Middle frontal gyrus (tissue), 1 donor: ENCODE results near the gene C5orf63.
"Not testable (repeated sequence)": the region's sequence is repeated elsewhere in the genome, so short reads cannot be mapped to it uniquely, and the experiment has no call there.

Experiments used
- DNase-seq: peaks from one replicate; pipeline ENCODE4 v3.0.0-alpha.2; 2015; ENCODE audit warnings: low spot score; ENCODE audit errors: extremely low spot score

The C5orf63 gene

DNA sequence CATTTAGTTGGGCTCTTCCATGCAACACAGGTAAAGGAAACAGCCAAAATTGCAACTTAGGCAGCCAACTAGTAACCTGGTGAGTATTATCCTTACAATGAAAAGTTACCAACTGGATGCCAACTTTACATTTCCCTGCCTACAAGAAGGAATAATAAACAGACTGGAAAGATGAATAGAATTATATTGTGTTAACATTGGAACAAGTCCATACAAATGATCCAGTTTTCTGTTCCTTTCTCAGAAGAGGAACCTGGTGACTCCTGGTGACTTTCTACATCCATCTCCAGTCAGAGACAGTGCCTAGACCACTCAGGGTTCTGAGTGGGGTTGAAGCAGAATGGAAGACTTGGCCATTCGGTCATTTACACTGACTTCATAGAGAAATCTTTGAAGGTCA is 63.5 kb downstream of the C5orf63 start:
- no peak for DNase-seq

DNA sequence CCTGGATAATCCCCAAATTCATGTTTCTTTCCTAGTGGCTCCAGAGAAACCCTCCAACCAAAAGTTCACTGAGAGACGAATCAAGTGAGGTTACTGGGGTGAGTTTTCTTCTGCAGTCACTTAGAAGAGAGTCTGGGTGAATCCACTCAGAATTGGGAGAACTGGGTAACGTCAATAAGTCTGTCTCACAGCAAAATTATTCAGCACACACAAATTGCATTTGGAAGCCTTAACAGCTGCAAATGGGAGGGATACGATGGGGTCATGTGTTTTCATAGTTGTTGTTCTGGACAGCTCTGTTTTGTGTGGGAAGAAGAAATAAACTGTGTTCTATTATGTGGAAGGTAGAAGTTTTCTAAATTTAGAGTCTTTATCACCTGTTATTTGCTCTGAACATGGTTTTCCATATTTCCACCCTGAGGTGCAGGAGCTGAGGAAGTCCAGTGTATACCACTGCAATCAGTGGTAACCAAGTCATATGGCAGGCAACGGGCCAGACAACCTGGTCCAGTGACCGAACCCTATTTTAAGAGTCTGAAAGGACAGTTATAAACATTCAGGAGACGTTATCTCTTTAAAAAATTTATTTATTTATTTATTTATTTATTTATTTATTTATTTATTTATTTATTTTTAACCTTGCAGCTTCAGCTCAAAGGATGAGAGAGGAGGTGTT is 64.9 kb downstream of the C5orf63 start:
- DNase-seq, result no peak

DNA sequence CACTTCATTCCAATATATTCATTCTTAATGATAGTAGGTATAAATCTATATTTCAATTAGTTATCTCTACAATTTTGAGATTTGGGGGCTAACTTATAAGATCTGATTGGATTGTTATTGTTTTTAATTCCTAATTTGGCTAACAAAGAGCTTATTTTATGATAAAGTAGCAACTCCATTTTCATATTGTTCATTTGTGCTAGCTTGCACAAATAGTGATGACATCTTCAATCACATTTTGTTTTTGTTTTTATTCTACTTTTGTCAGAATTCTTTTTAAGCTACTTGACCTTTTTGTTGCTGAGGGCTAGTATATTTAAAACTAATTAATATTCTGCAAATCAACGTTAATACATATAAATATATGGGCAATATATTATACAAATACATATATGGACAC is 65.8 kb downstream of the C5orf63 start:
- no peak for DNase-seq

DNA sequence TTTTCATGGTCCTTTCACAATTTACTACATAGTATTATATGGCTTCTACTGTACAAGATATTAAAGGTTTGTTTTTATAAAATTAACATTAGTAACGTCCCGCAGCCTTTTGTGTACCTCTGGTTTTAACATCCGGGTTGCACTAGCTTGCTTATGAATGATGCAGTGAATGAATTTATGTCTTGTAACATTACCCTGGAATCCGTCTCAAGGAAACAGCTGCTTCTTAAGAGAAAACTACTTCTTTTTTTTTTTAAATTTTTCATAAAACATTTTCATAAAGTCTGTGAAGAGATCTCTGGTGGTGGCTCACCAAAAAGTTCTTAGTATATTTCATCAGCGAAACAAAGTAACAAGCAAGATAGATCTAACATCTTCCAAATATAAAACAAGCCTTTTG is 66.6 kb downstream of the C5orf63 start:
- no peak for DNase-seq

DNA sequence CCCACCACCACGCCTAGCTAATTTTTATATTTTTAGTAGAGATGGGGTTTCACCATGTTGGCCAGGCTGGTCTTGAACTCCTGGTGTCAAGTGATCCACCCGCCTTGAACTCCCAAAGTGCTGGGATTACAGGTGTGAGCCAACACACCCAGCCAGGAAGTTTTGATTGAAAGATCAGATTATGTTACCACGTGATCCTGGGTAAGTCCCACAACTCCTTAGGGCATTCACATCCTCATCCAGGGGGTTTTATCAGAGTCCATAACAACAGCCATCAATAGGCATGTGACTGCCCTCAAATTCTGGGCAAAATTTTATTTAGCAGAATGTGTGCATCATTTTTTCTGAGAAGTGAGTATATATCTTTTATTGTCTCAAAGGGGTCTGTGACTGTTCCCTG is 68.0 kb downstream of the C5orf63 start:
- DNase-seq, result not testable (repeated sequence)

DNA sequence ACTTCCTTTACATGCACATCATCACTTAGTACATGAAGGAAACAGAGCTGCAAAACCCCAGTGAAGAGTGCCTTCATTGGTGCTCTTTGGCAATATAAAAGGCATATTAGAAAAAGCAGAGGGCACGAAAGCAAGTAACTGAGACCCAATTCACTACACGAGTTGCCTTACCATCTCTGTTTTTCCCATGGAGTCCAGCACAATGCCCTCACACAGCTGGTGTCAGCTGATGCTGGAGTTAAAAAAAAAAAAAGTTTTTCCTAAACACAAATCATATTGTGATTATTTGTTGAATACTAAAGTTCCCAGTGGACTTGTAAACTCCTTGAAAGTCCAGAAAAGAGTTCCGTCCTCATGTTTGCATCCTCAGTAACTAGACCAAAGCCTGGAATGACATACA is 68.6 kb downstream of the C5orf63 start:
- DNase-seq, result no peak

DNA sequence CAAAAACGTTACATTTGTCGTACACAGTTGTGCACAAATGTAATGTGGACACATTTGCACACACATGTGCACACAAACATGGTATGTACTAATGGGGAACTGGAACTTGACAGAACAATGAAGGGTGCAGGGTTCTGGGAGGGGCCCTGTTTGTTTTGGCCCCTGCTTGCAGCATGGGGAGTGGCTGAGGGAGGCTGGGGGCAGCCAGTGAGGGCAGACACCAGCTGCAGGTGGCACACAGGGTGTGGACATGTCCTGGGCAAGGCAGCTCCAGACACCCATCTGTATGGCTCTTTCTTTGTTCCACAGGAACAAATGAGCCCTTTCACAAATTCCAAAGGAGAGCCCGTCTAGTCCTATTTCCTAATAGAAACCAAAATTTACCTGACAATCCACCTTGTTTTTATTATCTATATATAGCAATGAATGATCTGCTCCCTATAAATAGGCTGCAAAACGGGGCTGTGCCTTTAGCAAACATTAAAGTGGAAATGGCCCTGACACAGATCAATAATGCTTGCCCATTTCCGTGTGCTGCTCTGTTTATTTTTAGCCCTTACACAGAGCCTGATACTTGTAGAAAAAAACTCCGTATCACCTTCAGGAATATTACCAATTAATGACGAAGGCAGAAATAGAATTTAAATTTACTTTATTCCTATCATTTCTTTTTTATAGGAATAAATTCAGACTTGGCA is 69.4 kb downstream of the C5orf63 start:
- DNase-seq, result no peak

DNA sequence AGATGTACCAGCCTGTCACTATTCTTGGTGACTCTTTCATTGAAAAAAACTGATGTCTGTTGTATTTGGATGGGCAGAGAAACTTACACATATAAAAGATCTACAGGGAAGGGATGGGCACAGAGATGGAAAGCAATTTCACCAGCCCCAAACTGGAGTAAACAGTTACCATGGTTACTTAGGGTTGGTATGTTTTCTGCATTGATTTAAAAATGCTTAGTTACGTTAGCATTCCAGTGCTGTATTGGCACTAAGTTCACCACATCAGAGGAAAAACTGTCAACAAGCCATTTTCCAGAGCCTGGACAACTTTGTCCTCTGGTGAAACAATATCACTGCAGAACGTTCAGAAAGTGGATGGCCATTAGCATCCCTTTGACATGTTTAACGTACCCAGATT is 70.9 kb downstream of the C5orf63 start:
- DNase-seq, result no peak

DNA sequence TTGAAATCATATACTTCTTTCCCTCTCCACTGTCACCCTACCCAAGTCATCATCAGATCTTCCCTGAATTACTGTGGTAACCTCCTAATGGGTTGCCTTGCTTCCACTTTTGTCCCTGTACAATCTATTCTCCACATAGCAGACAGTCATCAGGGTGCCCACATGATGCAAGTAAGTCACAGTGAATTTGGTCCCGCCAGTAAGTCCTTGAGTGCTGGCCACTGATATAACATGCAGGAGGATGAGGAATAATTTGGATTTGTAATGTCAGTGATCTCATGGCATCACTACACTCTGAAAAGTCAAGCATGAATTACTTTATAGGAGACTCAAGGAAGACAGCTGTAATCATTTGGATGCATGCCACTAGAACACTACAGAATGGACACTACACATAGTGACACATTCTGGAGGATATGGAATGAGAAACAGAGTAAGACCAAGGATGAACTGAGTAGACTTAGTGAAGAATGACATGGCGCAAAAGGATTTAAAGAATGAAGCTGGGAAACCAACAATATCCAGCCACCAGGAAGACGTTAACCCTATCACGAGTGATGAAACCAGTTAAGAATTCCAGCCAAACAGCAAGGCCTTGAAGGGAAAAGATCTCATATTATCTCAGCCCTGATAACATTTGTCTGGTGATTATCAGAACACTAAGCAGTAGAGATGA is 71.5 kb downstream of the C5orf63 start:
- no peak for DNase-seq
